IPS-18c (cell line): ENCODE data around the gene TNIK.
A peak's percentile ranks its signal among the peaks of the same experiment; 100 is the strongest.

Experiments used
- H3K4me3 ChIP-seq: 2 replicates; pipeline ENCODE4 v1.7.0; 2013; ENCODE audit warnings: low read depth, mild to moderate bottlenecking, low read length, moderate library complexity; ENCODE audit not compliant: insufficient read depth
- H3K9me3 ChIP-seq: one replicate; pipeline ENCODE4 v1.6.1; 2013; ENCODE audit warnings: mild to moderate bottlenecking, low read length, moderate library complexity; ENCODE audit not compliant: control insufficient read depth, insufficient read depth

Gene TNIK

DNA sequence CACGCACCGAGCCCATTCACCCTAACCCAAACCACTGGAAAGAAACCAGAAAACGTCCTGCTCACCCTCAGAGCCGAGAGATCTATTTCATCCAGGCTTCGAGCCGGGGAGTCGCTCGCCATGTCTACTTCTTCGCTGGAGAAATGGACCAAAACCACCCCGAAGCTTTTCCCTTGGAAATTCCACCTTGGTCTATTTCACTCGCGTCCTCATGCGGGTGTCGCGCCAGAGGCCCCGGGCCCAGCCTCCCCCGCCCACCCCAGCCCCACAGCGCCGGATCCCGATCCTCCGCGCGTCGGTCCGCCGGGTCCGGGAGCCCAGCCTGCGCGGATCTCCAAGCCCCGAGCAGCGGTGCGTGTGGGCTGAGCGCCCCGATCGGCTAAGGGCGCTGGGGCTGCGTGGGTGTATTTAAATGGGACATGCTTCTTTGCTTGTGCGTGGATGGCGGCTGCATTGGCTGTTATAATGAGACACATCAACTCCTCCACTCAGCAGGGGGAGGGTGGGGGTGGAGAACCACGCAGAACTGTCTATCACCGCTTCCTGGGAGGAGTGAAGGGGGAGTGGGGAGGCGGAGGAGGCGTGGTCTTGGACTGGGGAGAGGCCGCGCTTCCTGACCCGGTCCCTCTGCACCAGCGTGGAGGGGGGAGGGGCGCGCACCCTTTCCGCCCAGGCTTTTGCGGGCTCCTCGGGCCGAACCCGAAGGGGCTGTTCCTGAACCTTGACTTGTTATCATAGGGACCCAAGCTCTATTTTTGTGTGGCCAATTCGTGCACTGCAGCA lies at the start of gene TNIK:
TSS of gene TNIK (minus strand) at position 464 of the 783 bp plus-strand sequence. CDS start at position 122, 342 bp downstream.
- peak within 1 kb of the TSS; percentile 64 for H3K4me3 ChIP-seq

GRCh38 chr3:171508676-171509075 lies 48.5 kb upstream of the TNIK start:
- Histone ChIP-seq H3K9me3 (no peaks in the 10 kb centered on the region), H3K4me3 (no peak overlapping the region)

More for the DNA sequence above, at the start of gene TNIK:
- no peaks in the 10 kb centered on the region for H3K9me3 ChIP-seq

GRCh38 chr3:171508206-171508605 lies 48.0 kb upstream of the TNIK start:
- Histone ChIP-seq H3K4me3 (no peak overlapping the region), H3K9me3 (no peaks in the 10 kb centered on the region)

GRCh38 chr3:171506743-171507319 lies 46.6 kb upstream of the TNIK start:
- H3K4me3 ChIP-seq = no peak overlapping the region
- no peaks in the 10 kb centered on the region for H3K9me3 ChIP-seq

- no peaks in the 10 kb centered on the region for H3K9me3 ChIP-seq
- H3K4me3 ChIP-seq = no peak overlapping the region
These were observed 45.7 kb upstream of the TNIK start for GRCh38 chr3:171505822-171506333.

- Histone ChIP-seq H3K9me3 (no peaks in the 10 kb centered on the region), H3K4me3 (no peak overlapping the region)
These were observed 44.2 kb upstream of the TNIK start for GRCh38 chr3:171504376-171504775.

GRCh38 chr3:171503817-171504216 lies 43.6 kb upstream of the TNIK start:
- H3K9me3 ChIP-seq = no peaks in the 10 kb centered on the region
- no peak overlapping the region for H3K4me3 ChIP-seq

DNA sequence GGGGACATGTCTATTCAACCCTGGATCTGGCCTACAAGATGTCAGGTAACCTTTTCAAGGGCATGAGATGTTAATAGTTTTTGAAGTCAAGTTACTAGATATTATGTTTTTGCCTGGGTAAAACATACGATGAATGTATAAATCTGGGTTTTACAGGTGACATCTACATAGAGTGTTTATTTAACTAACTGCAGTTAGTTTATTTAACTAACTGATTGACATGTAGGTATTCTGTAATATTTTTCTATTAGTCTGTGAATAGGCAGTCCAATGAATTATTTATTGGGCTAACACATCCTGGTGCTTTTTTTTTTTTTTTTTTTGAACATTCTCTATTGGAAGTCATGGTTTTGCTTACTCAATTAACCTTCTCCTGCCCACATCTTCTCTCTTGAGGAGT lies 38.7 kb upstream of the TNIK start:
- Histone ChIP-seq H3K4me3 (no peak overlapping the region), H3K9me3 (no peaks in the 10 kb centered on the region)

GRCh38 chr3:171497468-171497867 lies 37.3 kb upstream of the TNIK start:
- H3K4me3 ChIP-seq = no peak overlapping the region
- H3K9me3 ChIP-seq = no peaks in the 10 kb centered on the region

DNA sequence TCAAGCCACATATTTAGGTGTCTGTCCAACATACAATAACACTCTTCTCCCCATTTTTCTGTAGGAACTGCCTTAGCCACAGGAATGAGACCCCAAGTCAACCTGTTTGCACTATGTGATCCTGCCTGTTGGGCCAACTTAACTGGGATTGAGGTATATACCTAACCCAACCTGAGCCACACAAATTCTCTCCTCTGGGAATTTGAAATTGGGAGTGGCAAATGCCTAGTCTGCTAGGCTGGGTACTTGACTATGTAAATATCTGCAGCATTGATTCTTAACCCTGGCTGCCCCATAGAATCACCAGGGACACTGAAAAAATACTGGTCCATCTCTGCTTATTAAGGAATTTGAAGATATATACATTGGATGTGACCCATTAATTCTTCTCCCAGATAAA lies 35.2 kb upstream of the TNIK start:
- H3K9me3 ChIP-seq = no peaks in the 10 kb centered on the region
- H3K4me3 ChIP-seq = no peak overlapping the region

GRCh38 chr3:171494457-171495109 lies 34.4 kb upstream of the TNIK start:
- H3K4me3 ChIP-seq = no peak overlapping the region
- no peaks in the 10 kb centered on the region for H3K9me3 ChIP-seq

- Histone ChIP-seq H3K4me3 (no peak overlapping the region), H3K9me3 (no peaks in the 10 kb centered on the region)
These were observed 31.2 kb upstream of the TNIK start for GRCh38 chr3:171491361-171491760.

DNA sequence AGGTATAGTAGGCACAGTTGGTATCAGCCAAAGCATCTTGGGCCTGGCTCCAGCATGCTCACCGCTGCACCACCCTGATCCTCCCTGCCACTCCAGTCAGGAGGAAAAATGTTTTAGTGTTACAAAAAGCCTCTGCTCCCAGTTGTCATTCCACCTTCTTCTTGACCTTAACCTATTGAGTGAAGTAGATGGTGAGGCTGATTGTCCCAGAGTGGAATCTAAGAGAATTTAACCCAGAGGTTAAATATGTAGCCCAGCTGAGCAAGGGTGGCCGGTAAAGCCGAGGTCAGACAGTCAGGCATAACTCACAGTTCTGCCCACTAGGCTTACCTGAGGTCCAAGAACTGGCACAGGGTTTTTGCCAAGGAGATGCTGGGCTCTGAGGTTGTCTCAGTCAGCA lies 30.7 kb upstream of the TNIK start:
- Histone ChIP-seq H3K4me3 (no peak overlapping the region), H3K9me3 (no peaks in the 10 kb centered on the region)

DNA sequence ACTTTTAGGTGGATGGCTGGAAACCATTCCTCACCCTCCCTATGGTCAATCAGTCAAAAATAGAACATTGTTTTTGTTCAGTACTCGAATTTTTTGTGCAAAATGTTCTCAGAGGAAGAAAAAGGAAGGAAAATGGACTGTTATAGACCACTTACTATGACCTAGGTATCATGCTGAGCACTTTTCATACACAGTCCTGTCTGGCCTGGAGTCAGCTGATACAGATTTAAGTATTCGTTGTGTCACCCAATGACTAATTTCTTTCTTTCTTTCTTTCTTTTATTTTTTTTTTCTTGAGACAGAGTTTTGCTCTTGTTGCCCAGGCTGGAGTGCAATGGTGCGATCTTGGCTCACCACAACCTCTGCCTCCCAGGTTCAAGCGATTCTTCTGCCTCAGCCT lies 29.1 kb upstream of the TNIK start:
- Histone ChIP-seq H3K9me3 (no peaks in the 10 kb centered on the region), H3K4me3 (no peak overlapping the region)

- H3K4me3 ChIP-seq = no peak overlapping the region
- no peaks in the 10 kb centered on the region for H3K9me3 ChIP-seq
These were observed 28.3 kb upstream of the TNIK start for GRCh38 chr3:171488479-171488878.

DNA sequence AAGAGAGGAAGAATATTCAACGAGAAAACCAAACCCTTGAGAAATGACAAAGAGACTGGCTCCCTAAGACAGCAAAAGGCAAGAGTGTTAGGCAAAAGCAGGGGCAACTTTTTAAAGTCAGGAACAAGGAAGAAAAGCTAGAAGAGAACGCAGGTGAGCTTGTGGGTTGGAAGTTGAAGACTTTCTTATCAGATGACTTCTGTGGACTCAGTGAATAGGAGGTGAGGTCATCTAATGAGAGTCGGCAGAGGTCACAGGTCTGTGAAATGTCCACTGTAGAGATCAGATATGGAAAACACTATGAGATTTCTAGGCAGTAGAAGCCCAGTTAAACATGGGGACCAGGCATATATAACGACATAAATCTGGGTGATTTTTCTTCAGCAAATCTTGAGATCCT lies 27.2 kb upstream of the TNIK start:
- no peaks in the 10 kb centered on the region for H3K9me3 ChIP-seq
- no peak overlapping the region for H3K4me3 ChIP-seq

GRCh38 chr3:171485338-171485737 lies 25.1 kb upstream of the TNIK start:
- no peaks in the 10 kb centered on the region for H3K9me3 ChIP-seq
- no peak overlapping the region for H3K4me3 ChIP-seq

DNA sequence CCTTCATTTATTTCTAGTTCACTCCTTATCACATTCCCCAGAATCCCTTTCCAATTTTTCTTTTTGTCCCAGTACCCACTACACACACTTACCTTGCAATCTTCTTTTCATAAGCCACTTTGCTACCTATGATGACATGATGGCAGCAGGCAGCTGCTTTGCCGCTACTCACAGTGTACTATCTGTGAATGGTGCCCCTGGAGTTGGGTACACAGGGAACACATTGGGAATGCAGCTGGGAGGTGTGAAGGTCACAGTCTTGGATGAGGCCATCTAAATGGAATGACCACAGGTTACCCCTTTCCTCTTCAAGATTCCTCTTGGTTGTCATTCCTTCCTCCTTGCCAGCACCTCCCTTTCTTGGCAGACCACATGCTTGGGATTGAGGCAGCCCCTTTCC lies 20.8 kb upstream of the TNIK start:
- H3K4me3 ChIP-seq = no peak overlapping the region

More for the DNA sequence above, 20.8 kb upstream of the TNIK start:
- no peaks in the 10 kb centered on the region for H3K9me3 ChIP-seq
